ENCODE data around the gene NDUFB11.

GRCh38 chrX:47172971-47173792 is 28.7 kb upstream of the NDUFB11 start:
- TF ChIP-seq POLR2A (IDR thresholded peaks at IDR 0.05) (no peak), CTCF (IDR thresholded peaks at IDR 0.05) (no peak)
